DND-41 (cell line): Measurements from ENCODE around the gene ATXN1L.

Experiments
- ATAC-seq: fragments of 200-7000 bp; cut with Tn5 transposase; 3 replicates; pipeline ENCODE4 v1.9.1; 2021; ENCODE audit warnings: low read depth; ENCODE audit not compliant: insufficient read depth
- DNase-seq: peaks from one replicate; pipeline ENCODE4 v3.0.0-alpha.2; 2020
- H2AFZ ChIP-seq: 2 replicates; pipeline ENCODE4 v1.6.0; 2012; ENCODE audit warnings: low read depth, low read length
- H3K27ac ChIP-seq: 2 replicates; pipeline ENCODE4 v1.5.1; 2012; ENCODE audit warnings: low read length, inconsistent platforms
- H3K27me3 ChIP-seq: fragments of 200-600 bp; sonication (generic); 2 replicates; pipeline ENCODE4 v1.6.0; 2012; ENCODE audit warnings: low read length, mild to moderate bottlenecking, inconsistent platforms; ENCODE audit not compliant: insufficient read depth, poor library complexity
- H3K36me3 ChIP-seq: 2 replicates; pipeline ENCODE4 v1.5.1; 2012; ENCODE audit warnings: low read length, inconsistent platforms; ENCODE audit not compliant: insufficient read depth
- H3K4me1 ChIP-seq: 2 replicates; pipeline ENCODE4 v1.5.1; 2012; ENCODE audit warnings: mild to moderate bottlenecking, low read length; ENCODE audit not compliant: insufficient read depth
- H3K4me2 ChIP-seq: 2 replicates; pipeline ENCODE4 v1.6.0; 2012; ENCODE audit warnings: mild to moderate bottlenecking, moderate library complexity, low read length, inconsistent platforms; ENCODE audit not compliant: insufficient read depth
- H3K4me3 ChIP-seq, 2 experiments: fragments of 200-600 bp in 1 of 2; shearing (Covaris generic) in 1 of 2; 2 replicates each; pipeline ENCODE4 v1.5.1; 2012 to 2016; ENCODE audit warnings: inconsistent platforms in 2 of 2, low read length in 2 of 2, mild to moderate bottlenecking in 2 of 2, low read depth in 1 of 2, moderate library complexity in 1 of 2
- H3K79me2 ChIP-seq: 2 replicates; pipeline ENCODE4 v1.6.0; 2012; ENCODE audit warnings: low read length, inconsistent platforms; ENCODE audit not compliant: insufficient read depth
- H3K9ac ChIP-seq: 2 replicates; pipeline ENCODE4 v1.6.0; 2012; ENCODE audit warnings: low read depth, mild to moderate bottlenecking, inconsistent platforms, low read length, moderate library complexity
- H3K9me3 ChIP-seq: 2 replicates; pipeline ENCODE4 v1.5.1; 2012; ENCODE audit warnings: low read length, moderate library complexity, mild to moderate bottlenecking, inconsistent platforms; ENCODE audit not compliant: insufficient read depth, severe bottlenecking
- H4K20me1 ChIP-seq: 2 replicates; pipeline ENCODE4 v1.6.0; 2012; ENCODE audit warnings: low read length; ENCODE audit not compliant: insufficient read depth
- CTCF ChIP-seq: IDR thresholded peaks from 2 replicates; pipeline ENCODE4 v1.5.1; 2012; ENCODE audit warnings: borderline replicate concordance, low read length, moderate library complexity, mild to moderate bottlenecking; ENCODE audit not compliant: poor library complexity, severe bottlenecking; ENCODE audit errors: extremely low read depth
- EZH2 ChIP-seq: IDR thresholded peaks from 3 replicates; pipeline ENCODE4 v1.6.1; 2012; ENCODE audit warnings: borderline replicate concordance, low read depth, mild to moderate bottlenecking, moderate library complexity, low read length, inconsistent platforms; ENCODE audit not compliant: severe bottlenecking

Gene ATXN1L

GRCh38 chr16:71867939-71868338 lies 22.2 kb downstream of the ATXN1L start:
- Histone ChIP-seq H2AFZ (no peak overlapping the region), H3K9me3 (no peaks in the 10 kb centered on the region), H3K4me1 (no peaks in the 10 kb centered on the region), H4K20me1 (0 out of 2 replicates have a peak, but pooled peaks cover 5% of the 10 kb centered on the region), H3K27me3 (no peaks in the 10 kb centered on the region), H3K9ac (no peak overlapping the region), H3K27ac (no peak overlapping the region), H3K79me2 (no peaks in the 10 kb centered on the region), H3K36me3 (peaks cover 24% of the 10 kb centered on the region), H3K4me3 (no peak overlapping the region), H3K4me2 (no peak overlapping the region)
- TF ChIP-seq EZH2 (no peak), CTCF (no peak)
- DNase-seq (no peak), ATAC-seq (no peak)

GRCh38 chr16:71869089-71869488 lies 23.3 kb downstream of the ATXN1L start:
- Histone ChIP-seq H3K4me2 (no peak overlapping the region), H3K36me3 (peaks cover 24% of the 10 kb centered on the region), H4K20me1 (0 out of 2 replicates have a peak, but pooled peaks cover 5% of the 10 kb centered on the region), H3K4me3 (no peak overlapping the region), H3K9ac (no peak overlapping the region), H3K4me1 (no peaks in the 10 kb centered on the region), H3K27ac (no peak overlapping the region), H3K27me3 (no peaks in the 10 kb centered on the region), H2AFZ (no peak overlapping the region), H3K79me2 (no peaks in the 10 kb centered on the region), H3K9me3 (no peaks in the 10 kb centered on the region)
- ATAC-seq (no peak), DNase-seq (no peak)
- TF ChIP-seq EZH2 (no peak), CTCF (no peak)

GRCh38 chr16:71870818-71871217 lies 25.0 kb downstream of the ATXN1L start:
- Histone ChIP-seq H3K27me3 (no peaks in the 10 kb centered on the region), H3K4me3 (no peak overlapping the region), H3K79me2 (no peaks in the 10 kb centered on the region), H4K20me1 (0 out of 2 replicates have a peak, but pooled peaks cover 5% of the 10 kb centered on the region), H3K9me3 (no peaks in the 10 kb centered on the region), H3K9ac (no peak overlapping the region), H3K36me3 (peaks cover 17% of the 10 kb centered on the region), H3K27ac (no peak overlapping the region), H3K4me2 (no peak overlapping the region), H3K4me1 (no peaks in the 10 kb centered on the region), H2AFZ (no peak overlapping the region)
- ATAC-seq (no peak), DNase-seq (no peak)
- TF ChIP-seq EZH2 (no peak), CTCF (no peak)

GRCh38 chr16:71873199-71873598 lies 27.4 kb downstream of the ATXN1L start:
- Histone ChIP-seq H4K20me1 (0 out of 2 replicates have a peak, but pooled peaks cover 1% of the 10 kb centered on the region), H3K27me3 (no peaks in the 10 kb centered on the region), H3K4me2 (no peak overlapping the region), H3K9ac (no peak overlapping the region), H3K79me2 (no peaks in the 10 kb centered on the region), H2AFZ (no peak overlapping the region), H3K36me3 (peaks cover under 1% of the 10 kb centered on the region; the same call in 1 of the 2 replicates), H3K4me3 (no peak overlapping the region), H3K9me3 (no peaks in the 10 kb centered on the region), H3K27ac (no peak overlapping the region), H3K4me1 (no peaks in the 10 kb centered on the region)
- no peak for TF ChIP-seq CTCF
- no peak for TF ChIP-seq EZH2
- no peak for DNase-seq
- ATAC-seq: no peak
